Breast epithelium (tissue), 4 donors: Measurements from ENCODE around the gene OR5B12. TPM values are rescaled to one million over a fixed set of nuclear protein-coding genes. Genes with fewer than 3 reads are reported as not detected.

Experiments used
- DNase-seq, 2 donors: peaks; one replicate each; pipeline ENCODE4 v3.0.0-alpha.2; 2019; ENCODE audit warnings: low spot score in 2 of 2
- H3K27ac ChIP-seq, 2 donors: fragments of 200-600 bp; sonication (generic) in 1 of 2; one replicate each; pipeline ENCODE4 v1.5.1; 2016 to 2019; ENCODE audit warnings: mild to moderate bottlenecking in 1 of 2
- H3K27me3 ChIP-seq, 2 donors: fragments of 200-600 bp; sonication (generic) in 1 of 2; one replicate each; pipeline versions ENCODE4 v1.5.1 to v1.6.0; 2017 to 2019; ENCODE audit warnings: control low read depth in 1 of 2, mild to moderate bottlenecking in 1 of 2
- H3K36me3 ChIP-seq: fragments of 200-600 bp; one replicate; pipeline ENCODE4 v1.5.1; 2019
- H3K4me1 ChIP-seq, 2 donors: fragments of 200-600 bp; sonication (generic); one replicate each; pipeline ENCODE4 v1.5.1; 2016 to 2019; ENCODE audit warnings: control low read depth in 1 of 2
- H3K4me3 ChIP-seq, 3 donors: fragments of 200-600 bp; sonication (generic); 1 replicate in 2 of 3; 2 replicates in 1 of 3; pipeline ENCODE4 v1.5.1; 2016 to 2019; ENCODE audit warnings: mild to moderate bottlenecking in 3 of 3, moderate library complexity in 2 of 3
- H3K9me3 ChIP-seq, 2 donors: fragments of 200-600 bp; sonication (generic) in 1 of 2; one replicate each; pipeline ENCODE4 v1.5.1; 2016 to 2019; ENCODE audit warnings: control low read depth in 1 of 2
- CTCF ChIP-seq, 3 donors: fragments of 450-650 bp; IDR thresholded peaks; one replicate each; pipeline ENCODE4 v1.5.1; 2016 to 2017; ENCODE audit warnings: antibody characterized with exemption in 3 of 3, mild to moderate bottlenecking in 3 of 3, moderate library complexity in 3 of 3
- POLR2A ChIP-seq: fragments of 450-650 bp; IDR thresholded peaks from one replicate; pipeline ENCODE4 v1.6.1; 2016; ENCODE audit warnings: antibody characterized with exemption, mild to moderate bottlenecking, moderate library complexity
- POLR2AphosphoS5 ChIP-seq, 3 donors: sonication (generic); formaldehyde crosslinking; IDR thresholded peaks; one replicate each; pipeline ENCODE4 v1.6.1; 2017; ENCODE audit warnings: antibody characterized with exemption in 3 of 3
- intact Hi-C: fragments of 100-400 bp; cut with DNase I; formaldehyde crosslinking; loops from one replicate; pipeline ENCODE4 v1.15.1; 2023; ENCODE audit warnings: low total_unique reads
- total RNA-seq, 3 donors: library from RNA; depleted of rRNA; stranded (reverse); fragments of >200 nt; gene quantifications; one replicate each; pipeline ENCODE4 v1.1.0, GENCODE V29; 2016

The OR5B12 gene
- total RNA-seq, 3 donors from 2014 or later, result not detected

- Histone ChIP-seq H3K4me1 (no peaks in the 10 kb centered on the region), H3K27ac (no peak overlapping the region), H3K9me3 (no peaks in the 10 kb centered on the region), H3K36me3 (no peaks in the 10 kb centered on the region), H3K27me3 (no peaks in the 10 kb centered on the region), H3K4me3 (no peak overlapping the region)
- intact Hi-C loops, result no loop called here
- no peak for DNase-seq
- TF ChIP-seq POLR2A (no peak), POLR2AphosphoS5 (IDR thresholded peaks at IDR 0.05) (no peak), CTCF (IDR thresholded peaks at IDR 0.05) (no peak)
These were observed 46.5 kb downstream of the OR5B12 start for GRCh38 chr11:58395581-58395980.

GRCh38 chr11:58394195-58394594 lies 47.8 kb downstream of the OR5B12 start:
- Histone ChIP-seq H3K4me3 (no peak overlapping the region), H3K27ac (no peak overlapping the region), H3K4me1 (no peaks in the 10 kb centered on the region), H3K36me3 (no peaks in the 10 kb centered on the region), H3K9me3 (no peaks in the 10 kb centered on the region), H3K27me3 (no peaks in the 10 kb centered on the region)
- no peak for DNase-seq
- TF ChIP-seq POLR2A (no peak), POLR2AphosphoS5 (IDR thresholded peaks at IDR 0.05) (no peak), CTCF (IDR thresholded peaks at IDR 0.05) (no peak)
- intact Hi-C loops, result no loop called here

GRCh38 chr11:58392746-58393145 lies 49.3 kb downstream of the OR5B12 start:
- DNase-seq, result no peak
- Histone ChIP-seq H3K4me1 (no peaks in the 10 kb centered on the region), H3K9me3 (no peaks in the 10 kb centered on the region), H3K27ac (no peak overlapping the region), H3K27me3 (no peaks in the 10 kb centered on the region), H3K4me3 (no peak overlapping the region), H3K36me3 (no peaks in the 10 kb centered on the region)
- TF ChIP-seq CTCF (IDR thresholded peaks at IDR 0.05) (no peak), POLR2A (no peak), POLR2AphosphoS5 (IDR thresholded peaks at IDR 0.05) (no peak)
- intact Hi-C loops, result no loop called here

- DNase-seq, result no peak
- Histone ChIP-seq H3K4me3 (no peak overlapping the region), H3K9me3 (no peaks in the 10 kb centered on the region), H3K4me1 (no peaks in the 10 kb centered on the region), H3K36me3 (no peaks in the 10 kb centered on the region), H3K27me3 (no peaks in the 10 kb centered on the region), H3K27ac (no peak overlapping the region)
- intact Hi-C loops, result no loop called here
- no peak for TF ChIP-seq POLR2AphosphoS5 (IDR thresholded peaks at IDR 0.05)
- TF ChIP-seq CTCF (IDR thresholded peaks at IDR 0.05), result no peak
- no peak for TF ChIP-seq POLR2A
These were observed 50.2 kb downstream of the OR5B12 start for GRCh38 chr11:58391879-58392278.

- TF ChIP-seq CTCF (IDR thresholded peaks at IDR 0.05), result no peak
- TF ChIP-seq POLR2A, result no peak
- TF ChIP-seq POLR2AphosphoS5 (IDR thresholded peaks at IDR 0.05), result no peak
These were observed 51.4 kb downstream of the OR5B12 start for GRCh38 chr11:58390551-58391063.

More at GRCh38 chr11:58390551-58391063, 51.4 kb downstream of the OR5B12 start:
- H3K27ac ChIP-seq, result no peak overlapping the region
- DNase-seq, result peak in 1 of 2 donors; percentile 40
- H3K27me3 ChIP-seq, result no peaks in the 10 kb centered on the region
- H3K4me1 ChIP-seq, result no peaks in the 10 kb centered on the region
- H3K9me3 ChIP-seq, result no peaks in the 10 kb centered on the region
- intact Hi-C loops, result no loop called here
- no peaks in the 10 kb centered on the region for H3K36me3 ChIP-seq
- H3K4me3 ChIP-seq, result no peak overlapping the region

Other genes with a start within 250 kb of the OR5B12 start
- gene OR1S2, start 238.1 kb downstream of the OR5B12 start, total RNA-seq, result not detected
- not detected for gene OR1S1, start 229.5 kb downstream of the OR5B12 start, total RNA-seq
- not detected for gene OR10Q1, start 213.3 kb downstream of the OR5B12 start, total RNA-seq
- gene OR10W1, start 174.0 kb downstream of the OR5B12 start, total RNA-seq, result not detected
- not detected for gene OR5B17, start 83.2 kb downstream of the OR5B12 start, total RNA-seq
- not detected for gene OR5B3, start 35.4 kb downstream of the OR5B12 start, total RNA-seq
- not detected for gene OR5B2, start 14.1 kb downstream of the OR5B12 start, total RNA-seq
- gene OR5B21, start 65.9 kb upstream of the OR5B12 start, total RNA-seq, result not detected
- 10 to 100 TPM in 2 of 3 donors, 1 to 10 TPM in 1; 9.2 to 21.9 (median 18.3) TPM for gene LPXN, start 133.6 kb upstream of the OR5B12 start, total RNA-seq
- gene ZFP91, start 136.8 kb upstream of the OR5B12 start, total RNA-seq, result 10 to 100 TPM; 45.6 to 64.2 (median 54.9) TPM
- gene CNTF, start 180.4 kb upstream of the OR5B12 start, total RNA-seq, result 1 to 10 TPM in 1 of 3 donors, under 1 TPM in 2; 0.59 to 1.6 (median 0.66) TPM